T-cell (primary cell): ENCODE data around the gene KDM4F. TPM values are rescaled to one million over a fixed set of nuclear protein-coding genes. Genes with fewer than 3 reads are reported as not detected.
"Not testable (repeated sequence)": the region's sequence is repeated elsewhere in the genome, so short reads cannot be mapped to it uniquely, and the experiment has no call there.

Experiments used
- ATAC-seq, 4 experiments: fragments of 200-7000 bp in 3 of 4; fragments of 150-1000 bp in 1 of 4; cut with Tn5 transposase; replicated peaks in 1 of 4; 1 replicate in 3 of 4; 2 replicates in 1 of 4; pipeline ENCODE4 v1.10.0; 2021; ENCODE audit warnings: moderate library complexity in 3 of 4, mild to moderate bottlenecking in 2 of 4, moderate number of reproducible peaks in 1 of 4
- CTCF ChIA-PET, 2 donors: fragments of 300-600 bp; sonication (Branson Sonifier 250); formaldehyde crosslinking; loops; one replicate each; lab custom pipeline; 2022; ENCODE audit warnings: antibody characterized with exemption in 2 of 2; lab: Charles Lee
- POLR2A ChIA-PET, 2 donors: fragments of 300-600 bp; sonication (Branson Sonifier 250); formaldehyde crosslinking; loops; one replicate each; lab custom pipeline; 2022; ENCODE audit warnings: antibody characterized with exemption in 2 of 2; lab: Charles Lee
- DNase-seq, 35 experiments: peaks; one replicate each; pipeline versions ENCODE4 v3.0.0 to v3.0.0-alpha.2; 2013 to 2023
- H3K27ac ChIP-seq: one replicate; pipeline ENCODE4 v1.5.1; 2013; ENCODE audit warnings: low read length
- H3K27me3 ChIP-seq, 2 experiments: replicated peaks in 1 of 2; 1 replicate in 1 of 2; 2 replicates in 1 of 2; pipeline versions ENCODE4 v1.6.1 to v1.7.0; 2013; ENCODE audit warnings: low read length in 1 of 2, mixed read lengths in 1 of 2; ENCODE audit not compliant: control insufficient read depth in 2 of 2, insufficient read depth in 2 of 2; ENCODE audit errors: extremely low read depth in 1 of 2
- H3K36me3 ChIP-seq, 2 donors: 1 replicate in 1 of 2; 2 replicates in 1 of 2; pipeline versions ENCODE4 v1.6.1 to v1.7.0; 2013; ENCODE audit warnings: low read length in 1 of 2; ENCODE audit not compliant: control insufficient read depth in 2 of 2, insufficient read depth in 1 of 2; ENCODE audit errors: extremely low read depth in 1 of 2
- H3K4me1 ChIP-seq, 2 experiments: 1 replicate in 1 of 2; 2 replicates in 1 of 2; pipeline versions ENCODE4 v1.6.1 to v1.7.0; 2013; ENCODE audit warnings: low read length in 2 of 2, mixed read lengths in 1 of 2; ENCODE audit not compliant: insufficient read depth in 2 of 2, control insufficient read depth in 1 of 2; ENCODE audit errors: extremely low read depth in 1 of 2
- H3K4me3 ChIP-seq, 2 donors: 1 replicate in 1 of 2; 2 replicates in 1 of 2; pipeline versions ENCODE4 v1.5.1 to v1.7.0; 2013; ENCODE audit warnings: mild to moderate bottlenecking in 2 of 2, low read length in 1 of 2, moderate library complexity in 1 of 2; ENCODE audit not compliant: control insufficient read depth in 1 of 2; ENCODE audit errors: extremely low read depth in 1 of 2
- H3K9me3 ChIP-seq: 2 replicates; pipeline ENCODE4 v1.7.0; 2013
- H3K27ac Mint-ChIP-seq, 2 donors: one replicate each; pipeline ENCODE4 v1.8.0; 2020 to 2021; ENCODE audit warnings: mild to moderate bottlenecking in 2 of 2, mixed read lengths in 2 of 2
- H3K27me3 Mint-ChIP-seq, 2 donors: one replicate each; pipeline ENCODE4 v1.8.0; 2021 to 2022; ENCODE audit warnings: mixed read lengths in 2 of 2
- H3K36me3 Mint-ChIP-seq: one replicate; pipeline ENCODE4 v1.8.0; 2021; ENCODE audit warnings: mixed read lengths
- H3K4me1 Mint-ChIP-seq, 3 donors: one replicate each; pipeline ENCODE4 v1.8.0; 2020 to 2022; ENCODE audit warnings: mixed read lengths in 3 of 3, mild to moderate bottlenecking in 1 of 3
- H3K4me3 Mint-ChIP-seq, 3 donors: one replicate each; pipeline ENCODE4 v1.8.0; 2020 to 2022; ENCODE audit warnings: mild to moderate bottlenecking in 3 of 3, mixed read lengths in 3 of 3, moderate library complexity in 3 of 3
- H3K9me3 Mint-ChIP-seq, 3 donors: one replicate each; pipeline ENCODE4 v1.8.0; 2020 to 2022; ENCODE audit warnings: mixed read lengths in 3 of 3
- WGBS: methylation state at CpG from one replicate; pipeline ENCODE4 v1.1.5; 2013; ENCODE audit warnings: missing lambda C conversion rate; ENCODE audit not compliant: insufficient coverage; 5-methylcytosine and 5-hydroxymethylcytosine counted together
- total RNA-seq, 35 experiments: library from RNA in 6 of 35; stranded (reverse) in 6 of 35; fragments of 120-200 nt in 1 of 35; gene quantifications; one replicate each; pipeline versions ENCODE4 v1.2.1 to v1.2.4 and lab custom pipeline; 2013 to 2026

The KDM4F gene
- total RNA-seq (not detected), total RNA-seq (lab: John Stamatoyannopoulos, UW) (0 reads per million in 29 experiments)
- not detected for total RNA-seq (2013)

GRCh38 chr11:95049122-95049521 lies at the start of gene KDM4F:
TSS of gene KDM4F (plus strand) at chr11:95049422.
- H3K9me3 ChIP-seq, H3K27ac ChIP-seq, DNase-seq, H3K27ac Mint-ChIP-seq, CTCF ChIA-PET, POLR2A ChIA-PET, H3K4me1 ChIP-seq, H3K4me3 Mint-ChIP-seq, H3K4me3 ChIP-seq, H3K4me1 Mint-ChIP-seq, H3K9me3 Mint-ChIP-seq, H3K36me3 ChIP-seq, H3K36me3 Mint-ChIP-seq, ATAC-seq: not testable (repeated sequence)
- peaks cover 0 to 25% of the 10 kb centered on the region in 2 experiments for H3K27me3 ChIP-seq
- peaks cover 37 to 52% of the 10 kb centered on the region in 2 donors for H3K27me3 Mint-ChIP-seq
- no CpG with 5 or more reads among the region's 3 CpGs for WGBS

GRCh38 chr11:95003716-95004115 lies 45.5 kb upstream of the KDM4F start:
- ChIA-PET CTCF (no interaction called here), POLR2A (no interaction called here)
- Histone ChIP-seq H3K4me3 (no peak overlapping the region), H3K27me3 (no peaks in the 10 kb centered on the region), H3K36me3 (no peaks in the 10 kb centered on the region), H3K9me3 (no peaks in the 10 kb centered on the region), H3K27ac (no peak overlapping the region), H3K4me1 (no peaks in the 10 kb centered on the region)
- Mint-ChIP-seq H3K27me3 (peaks cover 10 to 16% of the 10 kb centered on the region in 2 donors), H3K27ac (no peak overlapping the region), H3K36me3 (peaks cover 5% of the 10 kb centered on the region), H3K9me3 (no peaks in the 10 kb centered on the region), H3K4me1 (no peaks in the 10 kb centered on the region), H3K4me3 (no peak overlapping the region)
- ATAC-seq (no peak), DNase-seq (no peak)

- H3K4me1 Mint-ChIP-seq, result no peaks in the 10 kb centered on the region
- Histone ChIP-seq H3K36me3 (no peaks in the 10 kb centered on the region), H3K27ac (no peak overlapping the region), H3K9me3 (no peaks in the 10 kb centered on the region), H3K4me1 (no peaks in the 10 kb centered on the region), H3K4me3 (no peak overlapping the region), H3K27me3 (no peaks in the 10 kb centered on the region)
- H3K27ac Mint-ChIP-seq, result no peak overlapping the region
- H3K4me3 Mint-ChIP-seq, result no peak overlapping the region
- H3K9me3 Mint-ChIP-seq, result no peaks in the 10 kb centered on the region
- ChIA-PET CTCF (no interaction called here), POLR2A (no interaction called here)
- no peaks in the 10 kb centered on the region for H3K36me3 Mint-ChIP-seq
- ATAC-seq, result no peak
- no CpG with 5 or more reads among the region's 1 CpG for WGBS
- peaks cover 20 to 24% of the 10 kb centered on the region in 2 donors for H3K27me3 Mint-ChIP-seq
- no peak for DNase-seq
Measured at GRCh38 chr11:95005642-95006041, 43.6 kb upstream of the KDM4F start.

GRCh38 chr11:95011376-95011775 lies 37.8 kb upstream of the KDM4F start:
- Mint-ChIP-seq H3K9me3 (no peaks in the 10 kb centered on the region), H3K4me3 (no peak overlapping the region), H3K36me3 (no peaks in the 10 kb centered on the region), H3K27ac (no peak overlapping the region), H3K27me3 (peaks cover 26 to 32% of the 10 kb centered on the region in 2 donors), H3K4me1 (no peaks in the 10 kb centered on the region)
- ChIA-PET CTCF (no interaction called here), POLR2A (no interaction called here)
- Histone ChIP-seq H3K36me3 (no peaks in the 10 kb centered on the region), H3K27me3 (peaks cover 0 to 15% of the 10 kb centered on the region in 2 experiments), H3K4me1 (no peaks in the 10 kb centered on the region), H3K27ac (no peak overlapping the region), H3K4me3 (no peak overlapping the region), H3K9me3 (no peaks in the 10 kb centered on the region)
- ATAC-seq (no peak), DNase-seq (no peak)

GRCh38 chr11:95014184-95014821 lies 34.9 kb upstream of the KDM4F start:
- WGBS, result 94% methylated on average over 5 of the region's 12 CpGs

GRCh38 chr11:95016139-95016538 lies 33.1 kb upstream of the KDM4F start:
- Mint-ChIP-seq H3K36me3 (no peaks in the 10 kb centered on the region), H3K27me3 (peaks cover 12 to 24% of the 10 kb centered on the region in 2 donors), H3K9me3 (no peaks in the 10 kb centered on the region), H3K27ac (no peak overlapping the region), H3K4me1 (no peaks in the 10 kb centered on the region), H3K4me3 (no peak overlapping the region)
- no peaks in the 10 kb centered on the region for H3K9me3 ChIP-seq
- no CpG with 5 or more reads among the region's 2 CpGs for WGBS
- no peaks in the 10 kb centered on the region for H3K36me3 ChIP-seq
- no peak overlapping the region for H3K4me3 ChIP-seq
- H3K27me3 ChIP-seq, result peaks cover 0 to 15% of the 10 kb centered on the region in 2 experiments
- no peak overlapping the region for H3K27ac ChIP-seq
- CTCF ChIA-PET, result interaction anchor here in 1 of 2 donors (0.7 kb wide), 1 partner anchor 20 kb away, joined by 5 read pairs; no protein-coding TSS in a partner anchor
- H3K4me1 ChIP-seq, result no peaks in the 10 kb centered on the region
- no peak for ATAC-seq
- POLR2A ChIA-PET, result no interaction called here
- no peak for DNase-seq

More at GRCh38 chr11:95014184-95014821, 34.9 kb upstream of the KDM4F start:
- ChIA-PET CTCF (no interaction called here), POLR2A (no interaction called here)
- no peak overlapping the region for H3K4me3 Mint-ChIP-seq
- H3K27me3 Mint-ChIP-seq, result peaks cover 18 to 26% of the 10 kb centered on the region in 2 donors
- Histone ChIP-seq H3K4me1 (no peaks in the 10 kb centered on the region), H3K27ac (no peak overlapping the region), H3K4me3 (no peak overlapping the region), H3K36me3 (no peaks in the 10 kb centered on the region), H3K27me3 (peaks cover 0 to 15% of the 10 kb centered on the region in 2 experiments), H3K9me3 (no peaks in the 10 kb centered on the region)
- no peak overlapping the region for H3K27ac Mint-ChIP-seq
- ATAC-seq, result no peak
- no peak for DNase-seq
- H3K36me3 Mint-ChIP-seq, result no peaks in the 10 kb centered on the region
- H3K4me1 Mint-ChIP-seq, result no peaks in the 10 kb centered on the region
- no peaks in the 10 kb centered on the region for H3K9me3 Mint-ChIP-seq

- H3K4me1 Mint-ChIP-seq, H3K36me3 Mint-ChIP-seq, H3K4me1 ChIP-seq, H3K36me3 ChIP-seq, POLR2A ChIA-PET, DNase-seq, CTCF ChIA-PET, H3K27me3 ChIP-seq, H3K9me3 ChIP-seq, H3K9me3 Mint-ChIP-seq, H3K27me3 Mint-ChIP-seq, H3K4me3 Mint-ChIP-seq, ATAC-seq, H3K27ac Mint-ChIP-seq, H3K4me3 ChIP-seq, H3K27ac ChIP-seq: not testable (repeated sequence)
- WGBS, result 92% methylated on average over 5 of the region's 5 CpGs
Measured at GRCh38 chr11:95021468-95021867, 27.8 kb upstream of the KDM4F start.
